ENCODE results near the gene PARD3. TPM values are rescaled to one million over a fixed set of nuclear protein-coding genes. Genes with fewer than 3 reads are reported as not detected.

PARD3 gene
- total RNA-seq, 1 donor from 2014 or later, result 51.2 TPM

- Mint-ChIP-seq H3K4me1 (peaks cover 6% of the 10 kb centered on the region), H3K27ac (ENCODE audit: unreplicated experiment) (no peak overlapping the region), H3K4me3 (no peak overlapping the region), H3K27me3 (ENCODE audit: low read depth) (no peaks in the 10 kb centered on the region), H3K9me3 (no peaks in the 10 kb centered on the region), H3K36me3 (ENCODE audit: low read depth) (no peaks in the 10 kb centered on the region)
- no peak for TF ChIP-seq CTCF (conservative IDR thresholded peaks at IDR 0.05)
- no peak for DNase-seq (ENCODE audit: low read depth, low spot score)
These were observed 473.6 kb downstream of the PARD3 start for GRCh38 chr10:34341473-34341872.

GRCh38 chr10:34340934-34341333, 474.2 kb downstream of the PARD3 start:
- Mint-ChIP-seq H3K4me1 (peaks cover 6% of the 10 kb centered on the region), H3K9me3 (no peaks in the 10 kb centered on the region), H3K36me3 (ENCODE audit: low read depth) (peaks cover 3% of the 10 kb centered on the region), H3K27me3 (ENCODE audit: low read depth) (no peaks in the 10 kb centered on the region), H3K27ac (ENCODE audit: unreplicated experiment) (no peak overlapping the region), H3K4me3 (no peak overlapping the region)
- no peak for DNase-seq (ENCODE audit: low read depth, low spot score)
- no peak for TF ChIP-seq CTCF (conservative IDR thresholded peaks at IDR 0.05)

GRCh38 chr10:34339816-34340553, 475.1 kb downstream of the PARD3 start:
- H3K4me3 Mint-ChIP-seq, result no peak overlapping the region
- DNase-seq (ENCODE audit: low read depth, low spot score), result no peak
- TF ChIP-seq CTCF (conservative IDR thresholded peaks at IDR 0.05), result no peak
- H3K27ac Mint-ChIP-seq (ENCODE audit: unreplicated experiment), result no peak overlapping the region
- peaks cover 6% of the 10 kb centered on the region for H3K4me1 Mint-ChIP-seq
- peaks cover 3% of the 10 kb centered on the region for H3K36me3 Mint-ChIP-seq (ENCODE audit: low read depth)
- no peaks in the 10 kb centered on the region for H3K27me3 Mint-ChIP-seq (ENCODE audit: low read depth)
- H3K9me3 Mint-ChIP-seq, result no peaks in the 10 kb centered on the region

- no peaks in the 10 kb centered on the region for H3K9me3 Mint-ChIP-seq
- no peak overlapping the region for H3K27ac Mint-ChIP-seq (ENCODE audit: unreplicated experiment)
- H3K36me3 Mint-ChIP-seq (ENCODE audit: low read depth), result peaks cover 3% of the 10 kb centered on the region
- peaks cover 6% of the 10 kb centered on the region for H3K4me1 Mint-ChIP-seq
- TF ChIP-seq CTCF (conservative IDR thresholded peaks at IDR 0.05), result no peak
- H3K4me3 Mint-ChIP-seq, result no peak overlapping the region
- no peak for DNase-seq (ENCODE audit: low read depth, low spot score)
- no peaks in the 10 kb centered on the region for H3K27me3 Mint-ChIP-seq (ENCODE audit: low read depth)
These were observed 477.2 kb downstream of the PARD3 start for GRCh38 chr10:34337917-34338316.

- peaks cover 10% of the 10 kb centered on the region for H3K36me3 Mint-ChIP-seq (ENCODE audit: low read depth)
- no peaks in the 10 kb centered on the region for H3K9me3 Mint-ChIP-seq
- no peak for TF ChIP-seq CTCF (conservative IDR thresholded peaks at IDR 0.05)
- H3K4me1 Mint-ChIP-seq, result no peaks in the 10 kb centered on the region
- no peak for DNase-seq (ENCODE audit: low read depth, low spot score)
- no peaks in the 10 kb centered on the region for H3K27me3 Mint-ChIP-seq (ENCODE audit: low read depth)
- H3K27ac Mint-ChIP-seq (ENCODE audit: unreplicated experiment), result no peak overlapping the region
- H3K4me3 Mint-ChIP-seq, result no peak overlapping the region
These were observed 479.0 kb downstream of the PARD3 start for GRCh38 chr10:34335960-34336690.

Measured in neural crest cell (in vitro differentiated cells).